ENCODE results near the gene RIPOR3.

GRCh38 chr20:50708845-50709635, 17.7 kb upstream of the RIPOR3 start:
- TF ChIP-seq POLR2A (IDR thresholded peaks at IDR 0.05): no peak
- TF ChIP-seq CTCF (IDR thresholded peaks at IDR 0.05): no peak

All from lower leg skin (tissue), 3 donors.